H9 (cell line): ENCODE results near the gene TRPM4. TPM values are rescaled to one million over a fixed set of nuclear protein-coding genes. Genes with fewer than 3 reads are reported as not detected.

ENCODE experiments used
- DNase-seq: peaks from one replicate; pipeline ENCODE4 v3.0.0-alpha.2; 2017
- H2AFZ ChIP-seq: one replicate; pipeline ENCODE4 v1.6.1; 2013; ENCODE audit warnings: mild to moderate bottlenecking, low read length, control low read depth, moderate library complexity
- H2AK5ac ChIP-seq: 2 replicates; pipeline ENCODE4 v1.6.1; 2013; ENCODE audit warnings: low read length, control low read depth, mixed read lengths; ENCODE audit not compliant: insufficient read length
- H2BK120ac ChIP-seq: one replicate; pipeline ENCODE4 v1.6.1; 2013; ENCODE audit warnings: low read depth, mild to moderate bottlenecking, low read length, control low read depth, inconsistent platforms; ENCODE audit not compliant: poor library complexity, severe bottlenecking
- H2BK12ac ChIP-seq: 2 replicates; pipeline ENCODE4 v1.6.1; 2013; ENCODE audit warnings: low read length, control low read depth, mixed read lengths, low read depth; ENCODE audit not compliant: insufficient read length
- H2BK15ac ChIP-seq: 2 replicates; pipeline ENCODE4 v1.6.1; 2013; ENCODE audit warnings: low read depth, low read length, control low read depth
- H2BK20ac ChIP-seq: one replicate; pipeline ENCODE4 v1.6.1; 2013; ENCODE audit warnings: low read depth, mild to moderate bottlenecking, low read length, control low read depth, inconsistent platforms; ENCODE audit not compliant: poor library complexity, severe bottlenecking
- H2BK5ac ChIP-seq: 2 replicates; pipeline ENCODE4 v1.6.1; 2013; ENCODE audit warnings: low read length, control low read depth, mixed read lengths; ENCODE audit not compliant: insufficient read length
- H3K14ac ChIP-seq: 2 replicates; pipeline ENCODE4 v1.6.1; 2013; ENCODE audit warnings: low read length, control low read depth; ENCODE audit not compliant: insufficient read depth
- H3K18ac ChIP-seq: 2 replicates; pipeline ENCODE4 v1.6.1; 2013; ENCODE audit warnings: low read depth, mild to moderate bottlenecking, mixed read lengths, low read length, control low read depth; ENCODE audit not compliant: insufficient read length
- H3K23ac ChIP-seq: 2 replicates; pipeline ENCODE4 v1.6.1; 2013; ENCODE audit warnings: low read length, control low read depth, mixed read lengths, low read depth; ENCODE audit not compliant: insufficient read length
- H3K23me2 ChIP-seq: 2 replicates; pipeline ENCODE4 v1.6.1; 2013; ENCODE audit warnings: low read depth, mild to moderate bottlenecking, mixed read lengths, low read length, control low read depth; ENCODE audit not compliant: insufficient read length, poor library complexity, severe bottlenecking
- H3K27ac ChIP-seq: 2 replicates; pipeline ENCODE4 v1.5.1; 2013; ENCODE audit warnings: low read length, control low read depth, mixed read lengths, low read depth; ENCODE audit not compliant: insufficient read length
- H3K27me3 ChIP-seq: 2 replicates; pipeline ENCODE4 v1.6.1; 2013; ENCODE audit warnings: low read length, control low read depth, inconsistent platforms; ENCODE audit not compliant: insufficient read depth
- H3K4ac ChIP-seq: 2 replicates; pipeline ENCODE4 v1.6.1; 2013; ENCODE audit warnings: low read depth, mild to moderate bottlenecking, control low read depth, inconsistent platforms, low read length, moderate library complexity
- H3K4me1 ChIP-seq: 2 replicates; pipeline ENCODE4 v1.6.1; 2013; ENCODE audit warnings: low read length, control low read depth, inconsistent platforms; ENCODE audit not compliant: insufficient read depth
- H3K4me2 ChIP-seq: 2 replicates; pipeline ENCODE4 v1.6.1; 2013; ENCODE audit warnings: low read length, control low read depth, mixed read lengths; ENCODE audit not compliant: insufficient read length, insufficient read depth
- H3K56ac ChIP-seq: 2 replicates; pipeline ENCODE4 v1.6.1; 2013; ENCODE audit warnings: low read depth, mild to moderate bottlenecking, mixed read lengths, low read length, control low read depth; ENCODE audit not compliant: insufficient read length
- H3K79me1 ChIP-seq: 2 replicates; pipeline ENCODE4 v1.6.1; 2013; ENCODE audit warnings: low read depth, mild to moderate bottlenecking, moderate library complexity, low read length, control low read depth, inconsistent platforms; ENCODE audit not compliant: insufficient read depth, poor library complexity, severe bottlenecking
- H3K79me2 ChIP-seq: 2 replicates; pipeline ENCODE4 v1.6.1; 2013; ENCODE audit warnings: low read length, control low read depth, inconsistent platforms; ENCODE audit not compliant: insufficient read depth
- H3K9ac ChIP-seq: 2 replicates; pipeline ENCODE4 v1.6.1; 2013; ENCODE audit warnings: low read length, control low read depth, mixed read lengths; ENCODE audit not compliant: insufficient read length; ENCODE audit errors: extremely low read depth
- H3K9me3 ChIP-seq: one replicate; pipeline ENCODE4 v1.6.1; 2013; ENCODE audit warnings: low read depth, low read length, inconsistent platforms; ENCODE audit not compliant: control insufficient read depth
- H3T11ph ChIP-seq: one replicate; pipeline ENCODE4 v1.6.1; 2013; ENCODE audit warnings: mild to moderate bottlenecking, low read length, control low read depth, inconsistent platforms
- H4K20me1 ChIP-seq: one replicate; pipeline ENCODE4 v1.6.1; 2013; ENCODE audit not compliant: control insufficient read depth, insufficient read length, insufficient read depth
- H4K5ac ChIP-seq: 2 replicates; pipeline ENCODE4 v1.6.1; 2013; ENCODE audit warnings: low read depth, mild to moderate bottlenecking, mixed read lengths, low read length, control low read depth; ENCODE audit not compliant: insufficient read length
- H4K8ac ChIP-seq: replicated peaks from 2 replicates; pipeline ENCODE4 v1.6.1; 2013; ENCODE audit warnings: low read length, control low read depth, mixed read lengths, low read depth; ENCODE audit not compliant: insufficient read length
- H4K91ac ChIP-seq: 2 replicates; pipeline ENCODE4 v1.6.1; 2013; ENCODE audit warnings: low read depth, mild to moderate bottlenecking, moderate library complexity, mixed read lengths, low read length, control low read depth; ENCODE audit not compliant: insufficient read length
- H3K27ac Mint-ChIP-seq, 3 experiments: 2 replicates in 2 of 3; 3 replicates in 1 of 3; pipeline ENCODE4 v1.8.0; 2020 to 2021; ENCODE audit warnings: mixed read lengths in 3 of 3, mild to moderate bottlenecking in 1 of 3, moderate library complexity in 1 of 3
- H3K27me3 Mint-ChIP-seq: 2 replicates; pipeline ENCODE4 v1.8.0; 2021; ENCODE audit warnings: low read depth, mild to moderate bottlenecking, moderate library complexity, mixed read lengths
- H3K36me3 Mint-ChIP-seq, 3 experiments: 2 replicates in 2 of 3; 3 replicates in 1 of 3; pipeline ENCODE4 v1.8.0; 2020 to 2021; ENCODE audit warnings: low read depth in 3 of 3, mixed read lengths in 3 of 3; ENCODE audit not compliant: insufficient read depth in 1 of 3
- H3K4me1 Mint-ChIP-seq, 2 experiments: 2 replicates each; pipeline ENCODE4 v1.8.0; 2020; ENCODE audit warnings: mixed read lengths in 2 of 2
- H3K4me3 Mint-ChIP-seq, 2 experiments: 2 replicates in 1 of 2; 3 replicates in 1 of 2; pipeline ENCODE4 v1.8.0; 2020 to 2021; ENCODE audit warnings: mild to moderate bottlenecking in 2 of 2, mixed read lengths in 2 of 2, moderate library complexity in 1 of 2
- H3K9me3 Mint-ChIP-seq, 2 experiments: 2 replicates in 1 of 2; 3 replicates in 1 of 2; pipeline ENCODE4 v1.8.0; 2020; ENCODE audit warnings: mild to moderate bottlenecking in 2 of 2, mixed read lengths in 2 of 2, moderate library complexity in 1 of 2
- CTCF ChIP-seq: fragments of 200-600 bp; sonication (generic); conservative IDR thresholded peaks from 3 replicates; pipeline ENCODE4 v1.8.0; 2021; ENCODE audit warnings: antibody characterized with exemption, mild to moderate bottlenecking
- WGBS: extraction: QIAGEN DNeasy Blood & Tissue Kit; methylation state at CpG from one replicate; pipeline ENCODE4 v1.1.7; 2013; ENCODE audit warnings: missing lambda C conversion rate, low lambda C conversion rate, mixed read lengths; ENCODE audit not compliant: insufficient read length; ENCODE audit errors: extremely low coverage; 5-methylcytosine and 5-hydroxymethylcytosine counted together
- total RNA-seq: library from RNA; stranded (reverse); gene quantifications from 2 replicates; pipeline ENCODE4 v1.2.1, GENCODE V29; 2021

Gene TRPM4
- total RNA-seq, 1 experiment from 2014 or later, result 6.9 TPM

DNA sequence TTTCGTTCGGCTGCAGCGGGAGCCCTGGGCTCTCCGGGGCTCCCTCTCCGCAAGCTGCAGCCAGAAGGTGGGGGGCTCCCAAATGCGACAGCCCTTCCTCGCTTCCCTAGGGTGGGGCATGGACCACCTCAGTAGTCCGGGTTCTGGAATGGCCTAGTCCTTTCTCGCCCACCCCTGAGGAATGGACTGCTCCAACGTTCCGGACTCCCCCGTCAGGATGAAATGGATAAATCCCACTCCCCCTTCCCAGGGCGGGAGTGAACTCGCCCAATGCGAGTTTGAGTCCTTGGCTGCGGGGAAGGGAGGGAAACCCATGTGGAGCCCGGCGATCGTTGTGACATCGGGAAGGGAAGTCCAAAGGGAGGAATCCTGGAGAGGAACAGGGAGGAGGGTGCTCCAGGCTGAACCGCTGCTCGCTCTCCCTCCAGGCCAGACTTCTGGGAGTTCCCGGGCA is 7.9 kb upstream of the TRPM4 start:
- Histone ChIP-seq H2BK5ac (no peak overlapping the region), H4K91ac (no peak overlapping the region), H3T11ph (no peak overlapping the region), H3K27ac (no peak overlapping the region), H3K9me3 (no peaks in the 10 kb centered on the region), H2BK120ac (no peak overlapping the region), H3K79me2 (no peaks in the 10 kb centered on the region), H4K5ac (no peak overlapping the region), H4K8ac (no peak overlapping the region), H3K4ac (no peak overlapping the region), H3K56ac (no peak overlapping the region), H2BK20ac (no peak overlapping the region), H3K23me2 (peaks cover 17% of the 10 kb centered on the region), H3K4me2 (peak overlapping the region; percentile 57), H2AK5ac (no peak overlapping the region), H3K9ac (peak overlapping the region; percentile 32), H3K4me1 (no peaks in the 10 kb centered on the region), H3K79me1 (no peaks in the 10 kb centered on the region), H3K23ac (no peak overlapping the region), H3K14ac (peak overlapping the region; percentile 23; the same call in 1 of the 2 replicates), H2AFZ (no peak overlapping the region), H3K27me3 (no peaks in the 10 kb centered on the region; the same call in 1 of the 2 replicates), H2BK12ac (no peak overlapping the region), H2BK15ac (no peak overlapping the region), H3K18ac (no peak overlapping the region), H4K20me1 (no peaks in the 10 kb centered on the region)
- Mint-ChIP-seq H3K27ac (peak overlapping the region; percentile 93 to 96 (median 94); a peak in 5 of 7 replicates), H3K4me1 (peaks cover 21 to 48% of the 10 kb centered on the region in 2 experiments), H3K36me3 (peaks cover 0 to 12% (median 0%) of the 10 kb centered on the region in 3 experiments; a peak in 4 of 7 replicates), H3K4me3 (peak overlapping the region; percentile 87 to 96), H3K9me3 (peaks cover 0 to 6% of the 10 kb centered on the region in 2 experiments; a peak in 2 of 5 replicates), H3K27me3 (peaks cover 28% of the 10 kb centered on the region)
- peak; percentile 80 for DNase-seq
- TF ChIP-seq CTCF, result no peak
- whole genome bisulfite sequencing, result no CpG with 5 or more reads among the region's 23 CpGs
